DMS53 (cell line): ENCODE measurements around the gene LRRC4B.
"Not testable (repeated sequence)": the region's sequence is repeated elsewhere in the genome, so short reads cannot be mapped to it uniquely, and the experiment has no call there.

Source experiments
- DNase-seq: peaks from one replicate; lab custom pipeline; 2025; lab: John Stamatoyannopoulos, UW

Gene LRRC4B

GRCh38 chr19:50553134-50553703, 15.0 kb downstream of the LRRC4B start:
- DNase-seq, result no peak

DNA sequence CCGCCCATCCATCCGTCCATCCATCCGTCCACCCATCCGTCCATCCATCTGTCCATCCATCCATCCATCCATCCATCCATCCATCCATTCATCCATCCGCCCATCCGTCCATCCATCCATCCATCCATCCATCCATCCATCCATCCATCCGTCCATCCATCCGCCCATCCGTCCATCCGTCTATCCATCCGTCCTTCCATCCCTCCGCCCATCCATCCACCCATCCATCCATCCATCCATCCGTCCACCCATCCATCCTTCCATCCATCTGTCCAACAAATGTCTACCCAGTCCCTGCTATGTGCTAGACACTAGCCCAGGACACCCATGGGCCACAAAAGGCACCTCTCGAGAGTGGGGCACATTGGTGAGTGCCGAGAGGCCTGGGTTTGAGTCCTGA, 15.7 kb downstream of the LRRC4B start:
- no peak for DNase-seq

GRCh38 chr19:50551715-50552187, 16.5 kb downstream of the LRRC4B start:
- DNase-seq, result no peak

- no peak for DNase-seq
These were observed 17.1 kb downstream of the LRRC4B start for GRCh38 chr19:50551034-50551714.

DNA sequence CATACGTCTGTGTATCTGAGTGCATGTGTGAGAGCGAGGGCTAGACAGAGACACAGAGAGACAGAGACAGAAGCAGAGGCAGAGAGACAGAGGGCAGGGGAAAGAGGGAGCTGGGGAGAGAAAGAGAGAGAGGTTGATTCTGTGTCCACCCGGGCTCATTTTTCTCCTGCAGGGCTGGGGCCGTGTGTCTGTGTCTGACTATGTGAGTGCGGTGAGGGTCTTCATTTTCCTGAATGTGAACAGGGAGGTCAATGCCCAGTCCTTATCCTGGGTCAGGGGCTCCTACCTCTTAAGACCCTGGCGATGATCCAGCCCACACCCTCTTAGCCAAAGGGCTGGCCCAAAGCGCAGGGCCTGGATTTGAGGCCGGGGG, 17.7 kb downstream of the LRRC4B start:
- DNase-seq, result no peak

- DNase-seq, result no peak
These were observed 18.2 kb downstream of the LRRC4B start for GRCh38 chr19:50549927-50550593.

DNA sequence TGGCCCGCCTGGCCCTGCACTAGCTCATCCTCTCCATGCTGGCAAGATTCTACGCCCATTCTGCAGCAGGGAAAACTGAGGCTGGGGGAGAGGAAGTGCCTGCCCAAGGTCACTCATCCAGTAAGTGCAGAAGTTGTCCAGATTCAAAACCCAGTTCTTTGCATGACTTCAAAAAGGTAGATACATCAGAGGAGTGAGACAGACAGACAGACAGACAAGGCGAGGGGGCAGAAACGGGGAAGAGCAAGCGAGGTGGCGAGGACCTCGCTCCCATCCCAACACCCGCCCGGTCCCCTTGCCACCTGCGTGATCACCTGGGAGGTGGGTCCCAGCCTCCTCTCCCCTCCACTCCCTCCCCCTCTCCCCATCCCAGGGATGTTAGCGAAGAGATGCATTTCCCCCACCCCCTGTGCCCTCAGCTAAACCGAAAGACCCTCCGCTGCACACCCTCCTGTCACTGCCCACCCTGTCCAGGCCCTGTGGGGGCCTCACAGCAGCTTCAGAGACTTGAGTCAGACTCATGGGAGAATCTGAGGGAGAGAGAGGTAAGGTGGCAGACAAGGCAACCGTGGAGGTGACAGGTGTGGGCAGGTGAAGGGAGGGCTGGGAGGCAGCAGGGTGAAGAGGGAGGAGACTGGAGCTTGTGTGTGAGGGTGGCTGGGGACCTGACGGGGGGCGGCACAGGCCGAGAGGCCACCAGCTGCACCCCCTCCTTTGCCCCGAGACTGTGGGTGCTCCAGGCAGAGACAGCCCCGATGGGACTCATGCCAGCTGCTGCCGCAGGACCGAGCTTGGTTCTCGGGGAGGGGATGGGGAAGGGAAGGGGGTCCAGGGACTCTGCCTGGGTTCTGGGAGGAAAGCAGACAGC, 18.9 kb downstream of the LRRC4B start:
- no peak for DNase-seq

DNA sequence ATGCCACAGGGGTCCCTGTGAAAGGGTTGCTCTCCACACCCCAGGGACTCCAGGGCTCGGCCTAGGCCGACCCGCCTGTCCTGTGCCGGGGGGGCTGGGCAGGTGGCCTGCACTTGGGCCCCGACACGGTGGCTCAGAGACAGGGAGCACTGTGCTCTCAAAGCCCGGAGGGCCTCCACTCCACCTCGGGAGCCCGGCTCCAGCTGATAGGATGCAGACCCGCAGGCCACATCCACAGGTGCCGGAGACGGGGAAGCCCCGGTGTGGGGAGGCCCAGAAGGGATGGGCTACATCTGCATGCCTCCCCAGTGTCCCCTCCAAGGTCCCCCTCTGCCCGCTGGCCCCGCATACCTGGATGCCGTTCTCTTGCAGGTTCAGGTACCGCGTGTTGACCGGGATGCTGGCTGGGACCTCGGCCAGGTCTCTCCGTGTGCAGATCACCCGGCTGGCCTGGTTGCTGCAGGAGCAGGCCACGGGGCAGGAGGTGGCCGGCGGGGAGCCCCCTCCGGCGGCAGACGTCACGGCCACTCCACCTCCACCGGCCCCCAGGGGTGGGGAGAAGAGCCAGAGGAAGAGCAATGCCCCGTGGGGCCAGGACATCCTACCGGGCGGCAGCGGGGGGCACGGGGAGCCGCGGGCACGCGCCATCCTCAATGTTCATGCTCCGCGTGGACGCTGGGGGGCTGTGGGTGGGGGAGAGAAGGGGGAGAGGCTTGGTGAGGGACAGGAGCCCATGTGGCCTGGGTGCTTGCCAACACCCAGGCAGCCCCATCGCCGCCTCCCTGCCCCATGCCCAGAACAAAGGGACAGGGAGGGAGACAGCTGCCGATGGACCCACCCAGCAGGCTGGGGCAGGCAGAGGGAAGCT, 19.8 kb downstream of the LRRC4B start:
- no peak for DNase-seq

DNA sequence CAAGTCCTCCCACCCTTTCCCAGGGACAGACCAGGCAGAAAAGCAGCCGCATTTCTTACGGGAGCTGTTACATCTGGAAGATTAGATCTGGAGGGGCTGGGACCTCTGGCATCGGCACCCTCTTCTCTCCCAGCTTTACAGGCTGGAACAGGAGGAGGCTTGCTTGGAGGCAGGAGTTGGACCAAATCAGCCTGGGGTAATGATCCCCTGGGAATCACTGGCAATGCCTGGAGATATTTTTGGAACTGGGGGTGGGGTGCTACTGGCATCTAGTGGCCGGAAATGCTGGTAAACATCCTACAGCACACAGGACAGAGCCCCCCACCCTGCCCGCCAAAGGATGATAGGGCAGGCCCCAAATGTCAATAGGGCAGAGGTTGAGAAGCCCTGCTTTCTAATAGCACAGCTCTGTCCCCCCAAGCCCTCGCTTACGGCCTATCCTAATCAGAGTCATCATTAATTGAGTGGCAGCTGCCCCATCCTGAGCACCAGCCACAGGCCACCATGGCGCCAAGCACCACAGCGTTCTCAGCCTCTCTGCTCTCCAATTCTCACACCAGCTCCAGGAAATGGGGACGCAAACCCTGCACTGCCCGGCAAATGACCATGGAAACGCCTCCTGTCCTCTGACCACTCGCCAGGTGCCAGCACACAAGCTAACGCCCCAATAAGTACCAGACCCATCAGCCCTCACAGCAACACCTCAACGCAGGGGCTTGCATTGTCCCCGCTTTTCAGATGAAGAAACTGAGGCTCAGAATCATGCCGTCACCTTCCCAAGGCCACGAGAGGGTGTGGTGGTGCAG, 20.6 kb downstream of the LRRC4B start:
- no peak for DNase-seq

- DNase-seq, result no peak
These were observed 21.6 kb downstream of the LRRC4B start for GRCh38 chr19:50546527-50547221.

DNA sequence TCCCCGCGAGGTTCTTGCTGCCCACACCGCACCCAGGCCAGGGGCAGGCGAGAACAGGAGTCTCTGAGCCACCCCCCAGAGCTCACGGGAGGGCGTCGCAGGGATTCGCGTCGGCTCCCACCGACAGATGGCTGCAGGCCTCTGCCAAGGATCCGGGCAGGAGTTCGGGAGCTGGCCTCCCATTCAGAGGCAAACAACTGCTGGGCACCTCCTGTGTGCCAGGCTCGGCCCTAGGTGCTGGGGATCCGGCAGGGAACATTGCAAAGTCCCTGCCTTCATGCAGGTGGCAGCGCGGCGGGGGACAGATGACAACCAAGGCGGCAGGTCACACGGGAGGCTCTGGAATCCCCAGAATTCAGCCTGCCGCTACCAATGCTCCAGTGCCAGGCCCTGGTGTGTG, 25.3 kb downstream of the LRRC4B start:
- no peak for DNase-seq

- DNase-seq, result peak; percentile 79
These were observed 30.4 kb downstream of the LRRC4B start for GRCh38 chr19:50537769-50538230.

DNA sequence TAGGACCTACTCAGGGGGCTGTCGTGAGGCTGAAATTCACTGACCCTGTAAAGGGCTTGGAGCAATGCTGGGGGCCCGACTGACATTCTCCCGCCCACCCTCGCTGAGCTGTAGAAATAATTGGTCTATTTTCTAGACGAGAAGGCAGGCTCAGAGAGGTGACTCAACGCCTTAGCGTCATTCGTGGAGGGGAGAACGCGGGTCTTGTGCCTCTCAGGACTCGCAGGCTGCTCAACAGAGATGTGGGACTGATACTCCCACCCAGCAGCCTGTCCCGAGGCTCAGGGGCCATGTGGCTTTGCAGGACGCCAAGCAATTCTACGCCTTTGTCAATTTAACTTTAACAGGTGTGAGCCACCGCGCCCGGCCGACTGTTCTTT, 30.9 kb downstream of the LRRC4B start:
- no peak for DNase-seq

- no peak for DNase-seq
These were observed 31.5 kb downstream of the LRRC4B start for GRCh38 chr19:50536662-50537305.

DNA sequence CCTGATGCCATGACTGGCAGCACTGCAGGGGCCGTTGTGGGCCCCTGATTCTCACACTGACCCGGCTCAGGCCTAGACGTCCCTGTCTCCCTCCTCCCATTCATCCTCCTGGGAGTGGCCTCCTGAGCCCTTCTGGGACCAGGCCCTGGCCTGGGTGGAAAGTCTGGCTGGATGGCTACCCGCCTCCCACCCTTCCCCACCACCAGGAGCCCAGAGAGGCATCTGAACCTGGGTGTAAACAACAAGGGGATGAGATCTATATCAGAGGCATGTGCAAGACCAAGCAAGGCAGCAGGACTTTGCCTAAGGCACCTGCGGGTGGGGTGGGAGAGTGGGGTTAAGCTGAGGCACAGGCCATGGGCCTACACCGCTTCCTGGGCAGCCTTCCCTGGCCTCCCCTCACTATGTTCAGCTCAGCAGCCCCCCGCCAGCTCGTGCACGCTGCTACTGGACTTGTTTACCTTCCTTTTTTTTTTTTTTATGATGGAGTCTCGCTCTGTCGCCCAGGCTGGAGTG, 32.5 kb downstream of the LRRC4B start:
- DNase-seq, result no peak

DNA sequence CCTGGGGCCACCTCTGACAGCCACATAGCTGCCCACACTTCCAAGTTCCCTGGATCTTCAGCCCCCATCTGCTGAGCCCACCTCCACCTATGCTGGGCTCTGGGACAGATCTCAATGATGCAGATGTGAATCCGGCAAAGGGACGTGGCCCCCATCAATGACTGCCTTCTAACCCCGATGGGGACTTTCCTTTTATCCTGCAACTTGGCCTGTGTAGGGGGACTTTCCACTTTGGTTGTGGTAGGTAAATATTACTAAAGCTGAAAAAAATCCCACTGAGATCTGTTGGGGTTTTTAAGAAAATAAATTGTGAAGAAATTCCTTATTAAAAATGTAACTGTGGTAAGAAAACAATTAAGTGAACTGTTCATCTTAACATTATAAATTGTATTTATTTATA, 33.8 kb downstream of the LRRC4B start:
- DNase-seq, result no peak

GRCh38 chr19:50532952-50533351, 35.3 kb downstream of the LRRC4B start:
- no peak for DNase-seq

GRCh38 chr19:50531171-50531612, 37.0 kb downstream of the LRRC4B start:
- peak; percentile 18 for DNase-seq

GRCh38 chr19:50528052-50528451, 40.2 kb downstream of the LRRC4B start:
- DNase-seq, result not testable (repeated sequence)
